Activated T-cell treated with anti-CD3 and anti-CD28 coated beads, Interleukin-2, amount 50 U/mL, for 24 hours (primary cell): Measurements from ENCODE around the gene RABGGTA.

Experiments used
- DNase-seq: peaks from one replicate; pipeline ENCODE4 v3.0.0-alpha.2; 2020
- H3K27ac Mint-ChIP-seq: 2 replicates; pipeline ENCODE4 v1.8.0; 2020; ENCODE audit warnings: mild to moderate bottlenecking, mixed read lengths
- H3K27me3 Mint-ChIP-seq: 2 replicates; pipeline ENCODE4 v1.8.0; 2020; ENCODE audit warnings: mixed read lengths
- H3K36me3 Mint-ChIP-seq: 2 replicates; pipeline ENCODE4 v1.8.0; 2020; ENCODE audit warnings: low read depth, mixed read lengths
- H3K4me1 Mint-ChIP-seq: 2 replicates; pipeline ENCODE4 v1.8.0; 2020; ENCODE audit warnings: low read depth, mixed read lengths
- H3K4me3 Mint-ChIP-seq: 2 replicates; pipeline ENCODE4 v1.8.0; 2020; ENCODE audit warnings: mild to moderate bottlenecking, moderate library complexity, mixed read lengths
- H3K9me3 Mint-ChIP-seq: 2 replicates; pipeline ENCODE4 v1.8.0; 2020; ENCODE audit warnings: mixed read lengths

RABGGTA gene

GRCh38 chr14:24309538-24310264 lies 38.3 kb upstream of the RABGGTA start, which contains the start of gene LTB4R2:
TSS of gene LTB4R2 (plus strand) at chr14:24310140. CDS start at chr14:24310665, 525 bp downstream.
- Mint-ChIP-seq H3K36me3 (peaks cover 80% of the 10 kb centered on the region), H3K27ac (peak within 1 kb of the TSS; percentile 70), H3K4me1 (peaks cover 67% of the 10 kb centered on the region), H3K9me3 (no peaks in the 10 kb centered on the region), H3K27me3 (no peaks in the 10 kb centered on the region), H3K4me3 (peak within 1 kb of the TSS; percentile 80)
- DNase-seq, result no peak

- peak overlapping the region; percentile 57 for H3K27ac Mint-ChIP-seq
- DNase-seq, result no peak
- peaks cover 56% of the 10 kb centered on the region for H3K4me1 Mint-ChIP-seq
- H3K36me3 Mint-ChIP-seq, result peaks cover 80% of the 10 kb centered on the region
- H3K4me3 Mint-ChIP-seq, result no peak overlapping the region
- H3K27me3 Mint-ChIP-seq, result no peaks in the 10 kb centered on the region
- H3K9me3 Mint-ChIP-seq, result no peaks in the 10 kb centered on the region
Measured at GRCh38 chr14:24308342-24309124, 37.1 kb upstream of the RABGGTA start.

- no peaks in the 10 kb centered on the region for H3K9me3 Mint-ChIP-seq
- DNase-seq, result peak; percentile 67
- H3K4me3 Mint-ChIP-seq, result no peak within 1 kb of the TSS
- H3K27ac Mint-ChIP-seq, result peak within 1 kb of the TSS; percentile 57
- H3K27me3 Mint-ChIP-seq, result no peaks in the 10 kb centered on the region
- H3K36me3 Mint-ChIP-seq, result peaks cover 85% of the 10 kb centered on the region
- H3K4me1 Mint-ChIP-seq, result peaks cover 48% of the 10 kb centered on the region
Measured at GRCh38 chr14:24307575-24308341, 36.4 kb upstream of the RABGGTA start, which contains the start of gene CIDEB. TSS of gene CIDEB (minus strand) at chr14:24307977. CDS start at chr14:24307858, 119 bp downstream.

DNA sequence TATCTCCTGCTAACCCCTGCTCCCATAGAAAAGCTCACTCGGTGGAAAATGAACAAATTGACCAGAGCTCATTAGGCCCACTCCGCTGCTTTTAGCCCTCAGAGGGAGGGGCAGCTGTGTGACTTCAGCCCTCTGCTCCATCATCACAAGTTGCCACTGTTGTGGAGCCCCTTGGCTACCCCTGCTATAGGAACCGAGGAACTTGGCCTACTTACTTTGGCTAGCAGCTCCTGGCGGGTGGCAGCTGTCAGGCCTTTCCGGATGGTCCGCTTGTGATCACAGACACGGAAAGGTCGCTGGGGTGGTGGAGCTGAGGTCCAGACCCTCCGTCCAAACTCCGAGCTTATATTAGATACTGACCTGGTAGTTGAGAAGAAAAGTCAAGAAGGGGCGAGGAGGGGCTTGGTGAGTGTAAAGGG lies 35.8 kb upstream of the RABGGTA start:
- H3K4me3 Mint-ChIP-seq, result no peak overlapping the region
- DNase-seq, result no peak
- no peaks in the 10 kb centered on the region for H3K9me3 Mint-ChIP-seq
- H3K27me3 Mint-ChIP-seq, result no peaks in the 10 kb centered on the region
- peaks cover 47% of the 10 kb centered on the region for H3K4me1 Mint-ChIP-seq
- peak overlapping the region; percentile 16 for H3K27ac Mint-ChIP-seq
- H3K36me3 Mint-ChIP-seq, result peaks cover 87% of the 10 kb centered on the region

DNA sequence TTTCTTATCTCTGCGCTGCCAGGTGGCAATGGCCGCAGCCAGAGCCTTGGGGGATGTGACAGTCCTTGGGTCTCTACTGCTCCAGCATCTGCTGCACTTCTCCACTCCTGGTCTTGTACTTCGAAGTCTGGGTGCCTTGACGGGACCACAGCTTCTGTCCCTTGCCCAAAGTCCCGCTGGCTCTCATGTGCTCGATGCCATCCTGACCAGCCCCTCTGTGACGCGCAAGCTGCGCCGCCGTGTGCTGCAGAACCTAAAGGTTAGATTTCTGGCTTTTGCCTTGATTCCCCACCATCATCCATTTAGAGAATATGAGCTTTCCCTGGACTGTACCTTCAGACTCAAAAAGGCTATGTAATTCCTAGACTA lies 32.6 kb upstream of the RABGGTA start:
- Mint-ChIP-seq H3K9me3 (no peaks in the 10 kb centered on the region), H3K4me1 (peaks cover 46% of the 10 kb centered on the region), H3K27ac (no peak overlapping the region), H3K4me3 (no peak overlapping the region), H3K27me3 (no peaks in the 10 kb centered on the region), H3K36me3 (peaks cover 98% of the 10 kb centered on the region)
- no peak for DNase-seq

DNA sequence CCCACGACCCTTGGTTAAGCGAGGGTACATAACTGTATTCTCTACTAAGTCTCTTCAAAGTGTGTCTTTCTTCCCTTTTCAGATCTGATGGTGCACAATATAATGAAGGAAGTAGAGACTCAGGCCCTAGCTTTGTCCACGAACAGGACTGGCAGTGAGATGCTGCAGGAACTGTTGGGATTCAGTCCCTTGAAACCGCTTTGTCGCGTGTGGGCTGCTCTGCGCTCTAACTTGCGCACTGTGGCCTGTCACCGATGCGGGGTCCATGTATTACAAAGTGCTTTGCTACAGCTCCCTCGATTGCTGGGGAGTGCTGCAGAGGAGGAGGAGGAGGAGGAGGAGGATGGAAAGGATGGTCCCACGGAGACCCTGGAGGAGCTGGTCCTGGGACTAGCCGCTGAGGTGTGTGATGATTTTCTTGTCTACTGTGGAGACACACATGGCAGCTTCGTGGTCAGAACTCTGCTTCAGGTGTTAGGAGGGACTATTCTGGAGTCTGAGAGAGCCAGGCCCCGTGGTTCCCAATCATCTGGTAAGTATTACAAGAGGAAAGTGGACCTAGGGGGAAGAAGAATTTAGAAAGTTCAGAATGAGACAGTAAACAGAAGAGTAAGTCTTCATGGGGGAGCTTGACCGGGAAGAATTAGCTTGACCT lies 29.1 kb upstream of the RABGGTA start:
- Mint-ChIP-seq H3K4me1 (peaks cover 60% of the 10 kb centered on the region), H3K36me3 (peaks cover 76% of the 10 kb centered on the region), H3K27me3 (no peaks in the 10 kb centered on the region), H3K4me3 (peak overlapping the region; percentile 92), H3K27ac (peak overlapping the region; percentile 96), H3K9me3 (no peaks in the 10 kb centered on the region)
- no peak for DNase-seq

GRCh38 chr14:24299255-24300191 lies 28.1 kb upstream of the RABGGTA start, which contains the start of the genes DHRS1 and NOP9:
TSS of gene DHRS1 (minus strand) at chr14:24299780. CDS start at chr14:24299106, 674 bp downstream.
TSS of gene NOP9 (plus strand) at chr14:24299850. CDS start at chr14:24299955, 105 bp downstream.
- Mint-ChIP-seq H3K27ac (peak within 1 kb of the TSS; percentile 96), H3K4me1 (peaks cover 60% of the 10 kb centered on the region), H3K27me3 (no peaks in the 10 kb centered on the region), H3K36me3 (peaks cover 75% of the 10 kb centered on the region), H3K4me3 (peak within 1 kb of the TSS; percentile 92), H3K9me3 (no peaks in the 10 kb centered on the region)
- DNase-seq, result peak; percentile 97

- peak overlapping the region; percentile 96 for H3K27ac Mint-ChIP-seq
- peak overlapping the region; percentile 92 for H3K4me3 Mint-ChIP-seq
- no peak for DNase-seq
- no peaks in the 10 kb centered on the region for H3K9me3 Mint-ChIP-seq
- H3K4me1 Mint-ChIP-seq, result peaks cover 60% of the 10 kb centered on the region
- no peaks in the 10 kb centered on the region for H3K27me3 Mint-ChIP-seq
- peaks cover 74% of the 10 kb centered on the region for H3K36me3 Mint-ChIP-seq
Measured at GRCh38 chr14:24298892-24299254, 27.5 kb upstream of the RABGGTA start.

GRCh38 chr14:24297190-24297964 lies 26.0 kb upstream of the RABGGTA start:
- Mint-ChIP-seq H3K27me3 (no peaks in the 10 kb centered on the region), H3K4me3 (no peak overlapping the region), H3K4me1 (peaks cover 58% of the 10 kb centered on the region), H3K36me3 (peaks cover 67% of the 10 kb centered on the region), H3K9me3 (no peaks in the 10 kb centered on the region), H3K27ac (peak overlapping the region; percentile 79)
- DNase-seq, result no peak

DNA sequence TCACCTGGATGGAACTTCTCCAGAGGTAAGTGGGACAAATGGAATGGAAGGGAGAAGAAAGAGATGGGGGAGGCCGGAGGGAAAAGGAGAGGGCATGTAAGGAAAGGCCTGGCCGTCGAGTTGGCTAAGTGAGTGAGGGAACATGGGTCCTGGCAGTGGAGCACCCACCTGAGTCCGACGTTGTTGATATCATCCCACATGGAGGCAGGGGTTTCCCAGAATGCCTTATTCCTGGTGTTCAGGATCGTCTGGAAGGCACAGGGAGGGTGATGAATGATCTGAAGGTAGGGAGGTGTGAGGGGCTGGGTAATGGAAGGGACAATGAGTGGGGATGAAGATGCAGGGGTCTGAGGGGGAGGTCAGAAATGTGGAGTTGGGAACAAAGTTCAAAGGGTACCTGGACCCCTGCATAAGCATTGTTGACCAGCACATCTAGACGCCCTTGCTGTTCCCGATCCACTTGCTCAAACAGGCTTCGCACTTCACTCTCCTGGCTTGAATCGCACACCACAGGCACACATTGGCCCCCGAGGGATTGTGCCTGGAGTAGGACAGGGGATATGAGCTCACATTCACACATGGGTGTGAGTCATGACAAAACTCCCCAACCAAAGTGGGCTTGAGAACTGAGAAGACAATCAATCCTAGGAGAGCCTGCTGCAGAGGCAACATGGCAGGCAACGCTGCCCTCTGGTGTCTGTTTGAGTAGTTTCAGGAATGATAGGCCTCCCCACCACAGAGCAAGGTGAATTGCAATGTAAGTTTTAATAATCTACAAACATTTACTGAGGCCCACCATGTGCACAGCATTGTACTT lies 25.2 kb upstream of the RABGGTA start:
- no peaks in the 10 kb centered on the region for H3K27me3 Mint-ChIP-seq
- peak overlapping the region; percentile 79 for H3K27ac Mint-ChIP-seq
- peaks cover 67% of the 10 kb centered on the region for H3K36me3 Mint-ChIP-seq
- H3K4me1 Mint-ChIP-seq, result peaks cover 50% of the 10 kb centered on the region
- peak; percentile 74 for DNase-seq
- no peak overlapping the region for H3K4me3 Mint-ChIP-seq
- H3K9me3 Mint-ChIP-seq, result no peaks in the 10 kb centered on the region

DNA sequence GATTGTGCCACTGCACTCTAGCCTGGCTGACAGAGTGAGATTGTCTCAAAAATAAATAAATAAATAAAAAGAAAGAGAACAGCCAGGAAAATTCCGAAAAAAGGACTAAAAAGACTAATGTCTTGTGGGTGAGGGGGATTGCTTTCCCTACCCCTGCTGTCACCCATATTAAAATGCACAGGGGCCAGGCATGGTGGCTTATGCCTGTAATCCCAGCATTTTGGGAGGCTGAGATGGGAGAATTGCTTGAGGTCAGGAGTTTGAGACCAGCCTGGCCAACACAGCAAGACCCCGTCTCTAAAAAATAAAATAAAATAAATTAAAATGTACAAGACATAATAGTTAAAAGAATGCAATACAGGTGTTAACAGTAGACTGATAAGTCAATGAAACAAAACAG lies 22.1 kb upstream of the RABGGTA start:
- H3K4me3 Mint-ChIP-seq, result no peak overlapping the region
- H3K4me1 Mint-ChIP-seq, result peaks cover 51% of the 10 kb centered on the region
- H3K27me3 Mint-ChIP-seq, result no peaks in the 10 kb centered on the region
- no peak for DNase-seq
- no peak overlapping the region for H3K27ac Mint-ChIP-seq
- H3K9me3 Mint-ChIP-seq, result no peaks in the 10 kb centered on the region
- peaks cover 65% of the 10 kb centered on the region for H3K36me3 Mint-ChIP-seq
